ENCODE measurements around the gene ADGRE2.

Gene ADGRE2

GRCh38 chr19:14732510-14732909 lies 45.9 kb downstream of the ADGRE2 start:
- no peak for DNase-seq

- no peak for DNase-seq
Measured at GRCh38 chr19:14731200-14731599, 47.2 kb downstream of the ADGRE2 start.

- DNase-seq, result no peak
Measured at GRCh38 chr19:14728595-14728994, 49.8 kb downstream of the ADGRE2 start.

GRCh38 chr19:14722127-14722526 lies 56.2 kb downstream of the ADGRE2 start:
- DNase-seq, result no peak

DNA sequence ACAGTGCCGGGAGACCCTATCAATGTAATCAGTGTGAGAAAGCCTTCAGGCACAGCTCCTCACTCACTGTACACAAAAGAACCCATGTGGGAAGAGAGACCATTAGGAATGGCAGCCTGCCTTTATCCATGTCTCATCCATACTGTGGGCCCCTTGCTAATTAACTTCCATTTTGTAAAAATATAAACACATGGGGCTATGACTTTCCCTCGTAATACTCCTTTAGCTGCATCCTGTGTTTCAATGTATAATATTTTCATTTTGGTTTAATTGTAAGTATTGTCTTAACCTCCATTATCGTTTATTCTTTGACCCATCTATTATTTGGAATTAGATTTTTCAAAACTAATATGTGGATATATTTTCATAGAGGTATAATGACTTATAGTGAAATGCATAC lies 59.2 kb downstream of the ADGRE2 start:
- DNase-seq, result no peak

DNA sequence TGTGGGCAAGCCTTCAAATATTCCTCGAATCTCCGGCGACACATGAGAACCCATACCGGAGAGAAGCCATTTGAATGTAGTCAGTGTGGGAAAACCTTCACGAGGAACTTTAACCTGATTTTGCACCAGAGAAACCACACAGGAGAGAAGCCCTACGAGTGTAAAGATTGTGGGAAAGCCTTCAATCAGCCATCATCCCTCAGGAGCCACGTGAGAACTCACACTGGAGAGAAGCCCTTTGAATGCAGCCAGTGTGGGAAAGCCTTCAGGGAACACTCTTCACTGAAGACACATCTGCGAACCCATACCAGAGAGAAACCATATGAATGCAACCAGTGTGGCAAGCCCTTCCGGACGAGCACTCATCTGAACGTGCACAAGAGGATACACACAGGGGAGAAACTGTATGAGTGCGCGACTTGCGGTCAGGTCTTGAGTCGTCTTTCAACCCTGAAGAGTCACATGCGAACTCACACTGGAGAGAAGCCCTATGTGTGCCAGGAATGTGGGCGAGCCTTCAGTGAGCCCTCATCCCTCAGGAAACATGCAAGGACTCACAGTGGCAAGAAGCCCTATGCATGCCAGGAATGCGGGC lies 59.7 kb downstream of the ADGRE2 start:
- DNase-seq, result no peak

DNA sequence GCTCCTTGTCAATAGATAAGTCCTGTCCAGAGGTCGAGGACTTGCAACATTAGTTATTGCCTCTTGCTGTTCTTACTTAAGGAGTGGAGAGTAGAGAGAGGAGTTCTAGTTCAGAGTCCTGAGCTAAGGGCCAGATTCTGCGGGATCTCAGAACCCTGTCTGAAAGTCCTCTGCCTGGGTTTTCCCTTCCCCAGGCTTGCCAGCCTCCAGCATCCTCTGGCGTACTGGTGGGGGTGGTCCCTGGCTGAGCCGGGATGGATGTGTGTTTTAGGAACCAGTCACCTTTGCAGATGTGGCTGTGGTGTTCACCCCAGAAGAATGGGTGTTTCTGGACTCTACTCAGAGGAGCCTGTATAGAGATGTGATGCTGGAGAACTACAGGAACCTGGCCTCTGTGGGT lies 62.5 kb downstream of the ADGRE2 start:
- no peak for DNase-seq

DNA sequence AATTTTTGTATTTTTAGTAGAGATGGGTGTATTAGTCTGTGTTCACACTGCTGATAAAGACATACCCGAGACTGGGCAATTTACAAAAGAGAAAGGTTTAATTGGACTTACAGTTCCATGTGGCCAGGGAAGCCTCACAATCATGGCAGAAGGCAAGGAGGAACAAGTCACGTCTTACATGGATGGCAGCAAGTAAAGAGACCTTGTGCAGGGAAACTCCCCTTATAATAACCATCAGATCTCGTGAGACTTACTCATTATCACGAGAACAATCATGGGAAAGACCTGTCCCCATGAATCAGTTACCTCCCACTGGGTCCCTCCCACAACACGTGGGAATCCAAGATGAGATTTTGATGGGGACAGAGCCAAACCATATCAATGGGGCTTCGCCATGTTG lies 73.9 kb downstream of the ADGRE2 start:
- DNase-seq, result no peak

DNA sequence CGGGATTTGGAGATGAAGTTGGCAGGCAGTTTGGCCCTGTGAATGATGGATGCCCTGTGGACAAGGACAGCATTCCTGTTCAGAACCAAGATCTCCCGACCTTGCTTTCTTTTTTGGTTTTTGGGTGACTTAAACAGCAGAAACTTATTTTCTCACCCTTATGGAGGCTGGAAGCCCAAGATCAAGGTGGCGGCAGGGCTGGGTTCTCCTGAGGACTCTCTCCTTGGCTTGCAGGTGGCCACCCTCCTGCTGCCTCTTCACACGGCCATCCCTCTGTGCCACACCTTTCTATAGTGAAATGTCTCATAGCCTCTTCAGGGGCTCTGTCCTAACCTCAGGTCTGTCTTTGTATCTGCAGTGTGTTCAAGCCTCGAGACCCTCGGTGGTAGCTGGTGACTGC lies 74.5 kb downstream of the ADGRE2 start:
- no peak for DNase-seq

GRCh38 chr19:14700711-14701375 lies 77.5 kb downstream of the ADGRE2 start:
- DNase-seq, result no peak

- DNase-seq, result no peak
Measured at GRCh38 chr19:14699641-14700040, 78.7 kb downstream of the ADGRE2 start.

DNA sequence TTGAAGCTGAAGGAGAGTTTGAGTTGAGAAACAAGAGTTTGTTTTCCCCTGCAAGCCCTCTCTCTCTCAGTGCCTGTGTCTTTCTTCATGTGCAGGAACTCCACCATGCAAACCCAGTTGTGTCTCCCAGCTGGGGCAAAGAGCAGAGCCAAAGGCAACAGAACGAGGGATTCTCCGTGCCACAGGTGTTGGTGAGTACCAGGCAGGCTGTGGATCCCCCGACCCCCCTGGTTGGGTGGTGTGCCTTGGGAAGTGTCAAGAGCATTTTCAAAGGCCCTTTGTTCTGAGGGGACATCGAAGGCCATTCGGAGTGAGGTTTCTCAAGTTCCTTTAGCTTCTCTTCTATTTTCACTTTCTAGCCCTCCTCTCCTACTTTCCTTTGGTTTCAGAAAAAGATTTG lies 82.9 kb downstream of the ADGRE2 start:
- no peak for DNase-seq

GRCh38 chr19:14694641-14695266 lies 83.6 kb downstream of the ADGRE2 start:
- no peak for DNase-seq

- peak; percentile 84 to 96 for DNase-seq
Measured at GRCh38 chr19:14689598-14690503, 88.5 kb downstream of the ADGRE2 start, which contains the start of gene ZNF333. ZNF333 (plus strand) TSS chr19:14690048; CDS start chr19:14693492, 3,444 bp downstream.

DNA sequence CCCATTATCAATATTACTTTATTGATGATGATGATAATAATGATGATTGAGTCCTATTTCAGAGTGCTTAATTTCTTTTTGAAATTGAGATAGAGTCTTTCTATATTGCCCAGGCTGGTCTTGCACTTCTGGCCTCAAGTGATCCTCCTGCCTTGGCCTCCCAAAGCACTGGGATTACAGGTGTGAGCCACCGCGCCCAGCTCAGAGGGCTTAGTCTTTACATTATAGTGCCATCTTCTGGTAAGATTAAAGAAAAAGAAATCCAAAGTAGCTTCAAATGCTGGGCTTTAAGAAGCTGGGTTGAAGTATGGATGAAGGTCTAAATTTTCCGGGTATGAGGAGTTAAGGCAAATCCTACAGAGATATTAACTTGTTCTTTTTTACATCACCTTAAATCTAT lies 91.9 kb downstream of the ADGRE2 start:
- DNase-seq, result peak in 1 of 2 experiments; percentile 35

DNA sequence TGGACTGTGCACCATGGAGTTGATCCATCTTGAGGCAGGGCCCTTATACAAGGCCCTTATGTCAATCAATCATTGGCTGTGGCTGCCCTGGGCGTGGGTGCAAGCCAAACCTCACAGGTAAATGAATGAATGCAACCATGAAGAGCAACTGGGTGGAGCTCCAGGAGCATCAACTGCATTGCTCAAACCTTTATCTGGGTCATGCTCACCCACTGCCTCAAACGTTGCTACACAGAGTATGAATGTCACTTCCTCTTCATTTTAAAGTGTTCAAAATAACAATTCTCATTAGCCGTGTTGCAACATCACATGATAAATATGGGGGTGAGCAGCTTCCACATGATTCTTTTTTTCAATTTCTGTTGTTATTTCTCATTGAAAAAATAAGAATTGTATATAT lies 94.9 kb downstream of the ADGRE2 start:
- DNase-seq, result no peak
